Fibroblast of mammary gland (primary cell): ENCODE measurements around the gene FTL.

Experiments
- DNase-seq: peaks from one replicate; pipeline ENCODE4 v3.0.0-alpha.2; 2010; ENCODE audit warnings: low read depth
- H3K4me3 ChIP-seq: 2 replicates; pipeline ENCODE4 v1.5.1; 2011; ENCODE audit warnings: low read depth, mild to moderate bottlenecking, low read length, moderate library complexity; ENCODE audit not compliant: control insufficient read depth
- TF ChIP-seq, protein P1 (sequence below): conservative IDR thresholded peaks from 2 replicates; pipeline ENCODE4 v1.5.1; 2011; ENCODE audit warnings: low read depth, low read length, inconsistent platforms; ENCODE audit not compliant: control insufficient read depth, insufficient read depth

The FTL gene

DNA sequence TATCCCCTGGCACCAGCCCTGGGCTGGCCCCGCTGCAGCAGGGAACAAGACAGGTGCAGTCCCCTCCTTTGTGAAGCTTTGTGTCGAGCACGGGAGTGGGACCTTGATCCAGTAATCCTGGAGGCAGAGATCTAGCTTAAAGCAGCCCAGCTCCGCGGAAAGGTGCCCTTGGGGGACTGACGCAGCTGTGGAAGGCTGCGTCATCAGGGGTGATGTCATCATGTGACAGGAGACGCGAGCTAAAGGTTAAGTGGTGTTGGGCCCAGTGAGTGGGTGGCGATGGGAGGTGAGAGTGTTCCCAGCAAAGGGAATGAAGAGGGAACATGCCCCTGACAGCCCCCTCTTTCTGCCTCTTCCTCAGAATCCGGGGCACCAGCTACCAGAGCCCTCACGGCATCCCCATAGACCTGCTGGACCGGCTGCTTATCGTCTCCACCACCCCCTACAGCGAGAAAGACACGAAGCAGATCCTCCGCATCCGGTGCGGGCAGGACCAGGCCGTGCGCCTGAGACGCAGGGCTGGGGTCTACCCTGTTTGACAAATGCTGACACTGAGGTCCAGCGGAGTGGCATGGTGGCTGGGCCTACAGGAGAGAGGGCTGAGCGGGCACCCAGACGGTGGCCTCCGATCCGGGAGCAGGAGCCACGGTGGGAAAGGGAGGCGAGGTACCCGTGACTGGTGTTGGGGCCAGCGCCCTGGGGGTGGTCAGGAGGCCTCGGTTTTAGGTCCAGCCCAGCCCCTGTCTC is 49.2 kb downstream of the FTL start:
- TF ChIP-seq, protein P1, sequence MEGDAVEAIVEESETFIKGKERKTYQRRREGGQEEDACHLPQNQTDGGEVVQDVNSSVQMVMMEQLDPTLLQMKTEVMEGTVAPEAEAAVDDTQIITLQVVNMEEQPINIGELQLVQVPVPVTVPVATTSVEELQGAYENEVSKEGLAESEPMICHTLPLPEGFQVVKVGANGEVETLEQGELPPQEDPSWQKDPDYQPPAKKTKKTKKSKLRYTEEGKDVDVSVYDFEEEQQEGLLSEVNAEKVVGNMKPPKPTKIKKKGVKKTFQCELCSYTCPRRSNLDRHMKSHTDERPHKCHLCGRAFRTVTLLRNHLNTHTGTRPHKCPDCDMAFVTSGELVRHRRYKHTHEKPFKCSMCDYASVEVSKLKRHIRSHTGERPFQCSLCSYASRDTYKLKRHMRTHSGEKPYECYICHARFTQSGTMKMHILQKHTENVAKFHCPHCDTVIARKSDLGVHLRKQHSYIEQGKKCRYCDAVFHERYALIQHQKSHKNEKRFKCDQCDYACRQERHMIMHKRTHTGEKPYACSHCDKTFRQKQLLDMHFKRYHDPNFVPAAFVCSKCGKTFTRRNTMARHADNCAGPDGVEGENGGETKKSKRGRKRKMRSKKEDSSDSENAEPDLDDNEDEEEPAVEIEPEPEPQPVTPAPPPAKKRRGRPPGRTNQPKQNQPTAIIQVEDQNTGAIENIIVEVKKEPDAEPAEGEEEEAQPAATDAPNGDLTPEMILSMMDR, result no peak
- H3K4me3 ChIP-seq, result no peak overlapping the region
- peak; percentile 72 for DNase-seq

- DNase-seq, result no peak
- TF ChIP-seq, protein P1, result no peak
- no peak overlapping the region for H3K4me3 ChIP-seq
Observed at GRCh38 chr19:49014870-49015255, 49.8 kb downstream of the FTL start.

- DNase-seq, result no peak
- TF ChIP-seq, protein P1, result no peak
- H3K4me3 ChIP-seq, result no peak overlapping the region
Observed at GRCh38 chr19:49016067-49016839, 51.1 kb downstream of the FTL start.
